Upper lobe of left lung (tissue), 4 donors: ENCODE data around the gene NENF.

ENCODE experiments used
- EP300 ChIP-seq, 4 donors: sonication (generic); formaldehyde crosslinking; IDR thresholded peaks; one replicate each; pipeline ENCODE4 v1.5.1; 2017; ENCODE audit warnings: antibody characterized with exemption in 4 of 4, control low read depth in 2 of 4
- POLR2A ChIP-seq, 4 donors: fragments of 450-650 bp; IDR thresholded peaks; one replicate each; pipeline ENCODE4 v1.5.1; 2016 to 2017; ENCODE audit warnings: antibody characterized with exemption in 4 of 4, mild to moderate bottlenecking in 2 of 4
- POLR2AphosphoS5 ChIP-seq, 2 donors: sonication (generic); formaldehyde crosslinking; IDR thresholded peaks; one replicate each; pipeline ENCODE4 v1.5.1; 2017; ENCODE audit warnings: antibody characterized with exemption in 2 of 2
- TF ChIP-seq, protein P1 (sequence below), 6 experiments: fragments of 450-650 bp in 4 of 6; fragments of 200-600 bp in 2 of 6; sonication (generic) in 2 of 6; IDR thresholded peaks; one replicate each; pipeline ENCODE4 v1.5.1; 2016 to 2019; ENCODE audit warnings: antibody characterized with exemption in 6 of 6

- TF ChIP-seq POLR2AphosphoS5 (IDR thresholded peaks at IDR 0.05) (no peak), EP300 (IDR thresholded peaks at IDR 0.05) (no peak), POLR2A (IDR thresholded peaks at IDR 0.05) (no peak)
- TF ChIP-seq, protein P1, sequence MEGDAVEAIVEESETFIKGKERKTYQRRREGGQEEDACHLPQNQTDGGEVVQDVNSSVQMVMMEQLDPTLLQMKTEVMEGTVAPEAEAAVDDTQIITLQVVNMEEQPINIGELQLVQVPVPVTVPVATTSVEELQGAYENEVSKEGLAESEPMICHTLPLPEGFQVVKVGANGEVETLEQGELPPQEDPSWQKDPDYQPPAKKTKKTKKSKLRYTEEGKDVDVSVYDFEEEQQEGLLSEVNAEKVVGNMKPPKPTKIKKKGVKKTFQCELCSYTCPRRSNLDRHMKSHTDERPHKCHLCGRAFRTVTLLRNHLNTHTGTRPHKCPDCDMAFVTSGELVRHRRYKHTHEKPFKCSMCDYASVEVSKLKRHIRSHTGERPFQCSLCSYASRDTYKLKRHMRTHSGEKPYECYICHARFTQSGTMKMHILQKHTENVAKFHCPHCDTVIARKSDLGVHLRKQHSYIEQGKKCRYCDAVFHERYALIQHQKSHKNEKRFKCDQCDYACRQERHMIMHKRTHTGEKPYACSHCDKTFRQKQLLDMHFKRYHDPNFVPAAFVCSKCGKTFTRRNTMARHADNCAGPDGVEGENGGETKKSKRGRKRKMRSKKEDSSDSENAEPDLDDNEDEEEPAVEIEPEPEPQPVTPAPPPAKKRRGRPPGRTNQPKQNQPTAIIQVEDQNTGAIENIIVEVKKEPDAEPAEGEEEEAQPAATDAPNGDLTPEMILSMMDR (IDR thresholded peaks at IDR 0.05) = no peak
Measured at GRCh38 chr1:212463565-212464285, 31.0 kb downstream of the NENF start.
